Upper lobe of left lung (tissue), 4 donors: ENCODE data around the gene AFF3.

ENCODE experiments used
- EP300 ChIP-seq, 4 donors: sonication (generic); formaldehyde crosslinking; IDR thresholded peaks; one replicate each; pipeline ENCODE4 v1.5.1; 2017; ENCODE audit warnings: antibody characterized with exemption in 4 of 4, control low read depth in 2 of 4
- TF ChIP-seq, protein P1 (sequence below), 6 experiments: fragments of 450-650 bp in 4 of 6; fragments of 200-600 bp in 2 of 6; sonication (generic) in 2 of 6; IDR thresholded peaks; one replicate each; pipeline ENCODE4 v1.5.1; 2016 to 2019; ENCODE audit warnings: antibody characterized with exemption in 6 of 6

GRCh38 chr2:99852376-99852934 is 289.9 kb downstream of the AFF3 start:
- TF ChIP-seq, protein P1, sequence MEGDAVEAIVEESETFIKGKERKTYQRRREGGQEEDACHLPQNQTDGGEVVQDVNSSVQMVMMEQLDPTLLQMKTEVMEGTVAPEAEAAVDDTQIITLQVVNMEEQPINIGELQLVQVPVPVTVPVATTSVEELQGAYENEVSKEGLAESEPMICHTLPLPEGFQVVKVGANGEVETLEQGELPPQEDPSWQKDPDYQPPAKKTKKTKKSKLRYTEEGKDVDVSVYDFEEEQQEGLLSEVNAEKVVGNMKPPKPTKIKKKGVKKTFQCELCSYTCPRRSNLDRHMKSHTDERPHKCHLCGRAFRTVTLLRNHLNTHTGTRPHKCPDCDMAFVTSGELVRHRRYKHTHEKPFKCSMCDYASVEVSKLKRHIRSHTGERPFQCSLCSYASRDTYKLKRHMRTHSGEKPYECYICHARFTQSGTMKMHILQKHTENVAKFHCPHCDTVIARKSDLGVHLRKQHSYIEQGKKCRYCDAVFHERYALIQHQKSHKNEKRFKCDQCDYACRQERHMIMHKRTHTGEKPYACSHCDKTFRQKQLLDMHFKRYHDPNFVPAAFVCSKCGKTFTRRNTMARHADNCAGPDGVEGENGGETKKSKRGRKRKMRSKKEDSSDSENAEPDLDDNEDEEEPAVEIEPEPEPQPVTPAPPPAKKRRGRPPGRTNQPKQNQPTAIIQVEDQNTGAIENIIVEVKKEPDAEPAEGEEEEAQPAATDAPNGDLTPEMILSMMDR (IDR thresholded peaks at IDR 0.05): no peak
- no peak for TF ChIP-seq EP300 (IDR thresholded peaks at IDR 0.05)
